GM12878 (cell line): ENCODE measurements around the gene CALML5. TPM values are rescaled to one million over a fixed set of nuclear protein-coding genes. Genes with fewer than 3 reads are reported as not detected.

Source experiments
- ATAC-seq: fragments of 200-7000 bp; cut with Tn5 transposase; 3 replicates; pipeline ENCODE4 v1.9.1; 2020; ENCODE audit warnings: mild to moderate bottlenecking, moderate library complexity
- BruUV-seq: library from RNA; stranded (reverse); fragments of 400-500 nt; replicated peaks from 2 replicates; lab custom pipeline; 2021; lab: Mats Ljungman, UMichigan
- CTCF ChIA-PET: fragments of 300-600 bp; sonication (Branson Sonifier 250); formaldehyde crosslinking; extraction: SDS; loops from one replicate; lab custom pipeline; 2021; ENCODE audit warnings: inconsistent platforms; lab: Yijun Ruan, JAX
- POLR2A ChIA-PET: fragments of 350-600 bp; formaldehyde crosslinking; extraction: SDS; loops from one replicate; lab custom pipeline; 2021; ENCODE audit warnings: inconsistent platforms; lab: Charles Lee
- RAD21 ChIA-PET: fragments of 300-600 bp; sonication (Branson Sonifier 250); formaldehyde crosslinking; loops from one replicate; lab custom pipeline; 2023; ENCODE audit warnings: antibody characterized with exemption; ENCODE audit not compliant: unreplicated experiment; lab: Charles Lee
- SMC1A ChIA-PET: fragments of 300-600 bp; sonication (Branson Sonifier 250); formaldehyde crosslinking; loops from one replicate; lab custom pipeline; 2023; ENCODE audit not compliant: unreplicated experiment, uncharacterized antibody; lab: Charles Lee
- DNase-seq: peaks from one replicate; pipeline ENCODE4 v3.0.0-alpha.2; 2011; ENCODE audit warnings: low read depth, low spot score
- FAIRE-seq: peaks from 3 replicates; lab custom pipeline; 2011; peaks lifted over from hg19 to GRCh38; lab: Jason Lieb, UNC
- H2AFZ ChIP-seq: 2 replicates; pipeline ENCODE4 v1.6.0; 2011; ENCODE audit warnings: low read depth, low read length, control low read depth; ENCODE audit not compliant: control insufficient read depth
- H3K27ac ChIP-seq: 2 replicates; pipeline ENCODE4 v1.5.1; 2011; ENCODE audit warnings: control low read depth; ENCODE audit not compliant: control insufficient read depth, insufficient read depth
- H3K27me3 ChIP-seq, 2 experiments: replicated peaks in 1 of 2; 2 replicates each; pipeline versions ENCODE4 v1.6.0 to v1.6.1; 2011; ENCODE audit warnings: low read length in 1 of 2; ENCODE audit not compliant: control insufficient read depth in 2 of 2, insufficient read depth in 2 of 2
- H3K36me3 ChIP-seq, 2 experiments: 2 replicates each; pipeline ENCODE4 v1.5.1; 2011; ENCODE audit warnings: low read length in 1 of 2; ENCODE audit not compliant: control insufficient read depth in 2 of 2, insufficient read depth in 2 of 2
- H3K4me1 ChIP-seq: 2 replicates; pipeline ENCODE4 v1.6.1; 2011; ENCODE audit warnings: mild to moderate bottlenecking, low read length, moderate library complexity, mixed read lengths; ENCODE audit not compliant: control insufficient read depth, insufficient read depth
- H3K4me2 ChIP-seq: 2 replicates; pipeline ENCODE4 v1.6.0; 2011; ENCODE audit warnings: control low read depth; ENCODE audit not compliant: control insufficient read depth, insufficient read depth
- H3K4me3 ChIP-seq: fragments of 200-600 bp; sonication (generic); 2 replicates; pipeline ENCODE4 v1.5.1; 2016
- H3K79me2 ChIP-seq: 2 replicates; pipeline ENCODE4 v1.6.0; 2011; ENCODE audit warnings: low read length; ENCODE audit not compliant: control insufficient read depth, insufficient read depth
- H3K9ac ChIP-seq: 2 replicates; pipeline ENCODE4 v1.8.0; 2011; ENCODE audit warnings: low read length, control low read depth, mixed read lengths; ENCODE audit not compliant: control insufficient read depth, insufficient read depth
- H3K9me3 ChIP-seq: replicated peaks from 3 replicates; pipeline ENCODE4 v1.5.1; 2011; ENCODE audit warnings: mild to moderate bottlenecking, low read length; ENCODE audit not compliant: control insufficient read depth, insufficient read depth
- H4K20me1 ChIP-seq: 2 replicates; pipeline ENCODE4 v1.6.0; 2011; ENCODE audit not compliant: control insufficient read depth, insufficient read depth
- BHLHE40 ChIP-seq, 2 experiments: fragments of 450-650 bp in 1 of 2; IDR thresholded peaks; 2 replicates each; pipeline ENCODE4 v1.6.1; 2011 to 2017; ENCODE audit warnings: low read depth in 2 of 2, borderline replicate concordance in 1 of 2, improper control_type of control experiment in 1 of 2, low read length in 1 of 2, mild to moderate bottlenecking in 1 of 2
- EGR1 ChIP-seq, 2 experiments: IDR thresholded peaks; 1 replicate in 1 of 2; 2 replicates in 1 of 2; pipeline ENCODE4 v1.6.1; 2011 to 2012; ENCODE audit warnings: low read depth in 2 of 2, low read length in 2 of 2, borderline replicate concordance in 1 of 2, mild to moderate bottlenecking in 1 of 2, moderate library complexity in 1 of 2
- HCFC1 ChIP-seq: fragments of 150-350 bp; IDR thresholded peaks from 2 replicates; pipeline ENCODE4 v1.6.1; 2014; ENCODE audit warnings: low read length
- TBL1XR1 ChIP-seq: IDR thresholded peaks from 2 replicates; pipeline ENCODE4 v1.6.1; 2012; ENCODE audit warnings: low read depth, low read length, improper control_type of control experiment
- WGBS: methylation state at CpG from one replicate; pipeline ENCODE4 v1.1.6; 2016; ENCODE audit warnings: low lambda C conversion rate; ENCODE audit not compliant: insufficient replicate concordance, insufficient coverage; ENCODE audit errors: missing lambda C conversion rate; 5-methylcytosine and 5-hydroxymethylcytosine counted together
- in situ Hi-C: fragments of 300-500 bp; cut with MboI; formaldehyde crosslinking; loops from 9 replicates; pipeline ENCODE4 v1.14.3; 2018; ENCODE audit warnings: mixed read lengths
- intact Hi-C: fragments of 100-400 bp; cut with micrococcal nuclease; formaldehyde crosslinking; loops from one replicate; pipeline ENCODE4 v1.14.2; 2022; ENCODE audit not compliant: unreplicated experiment
- polyA plus RNA-seq, 11 experiments: library from polyadenylated mRNA; depleted of rRNA in 4 of 11; unstranded in 6 of 11; stranded (reverse) in 5 of 11; fragments of >200 nt; fragmentation: Nextera tagmentation in 4 of 11; fragmentation: Illumina TruSeq in 1 of 11; extraction: Ambion mirVana in 4 of 11; extraction: Trizol in 1 of 11; gene quantifications; 1 replicate in 1 of 11; 2 replicates in 10 of 11; pipeline versions ENCODE4 v1.2.1 to v1.2.3, GENCODE V29; 2011 to 2016; ENCODE audit warnings: inconsistent platforms in 2 of 11, missing spikeins in 2 of 11, low read depth in 1 of 11
- total RNA-seq, 4 experiments: library from RNA; depleted of rRNA in 3 of 4; stranded (reverse); fragments of >200 nt in 3 of 4; fragmentation: Illumina TruSeq in 1 of 4; extraction: Trizol in 1 of 4; gene quantifications; 2 replicates each; pipeline versions ENCODE4 v1.2.1 to v1.2.3, GENCODE V29; 2013 to 2021
- TF ChIP-seq, protein P1 (sequence below): fragments of 150-350 bp; IDR thresholded peaks from 2 replicates; pipeline ENCODE4 v1.6.1; 2014; ENCODE audit warnings: mild to moderate bottlenecking, low read depth, low read length
- TF ChIP-seq, protein P2 (sequence below): fragments of 450-650 bp; IDR thresholded peaks from 2 replicates; pipeline ENCODE4 v1.6.1; 2018; ENCODE audit warnings: borderline replicate concordance, mild to moderate bottlenecking; ENCODE audit not compliant: partially characterized antibody
- TF ChIP-seq, protein P3 (sequence below): IDR thresholded peaks from 2 replicates; pipeline ENCODE4 v1.6.1; 2011; ENCODE audit warnings: borderline replicate concordance, low read depth, mild to moderate bottlenecking, moderate library complexity, low read length; ENCODE audit not compliant: insufficient read depth, poor library complexity, severe bottlenecking

CALML5 gene
- total and polyA plus RNA-seq, 10 of the 15 experiments (the other 5 are each of a cell fraction or from before 2014, with no cell fraction given) = not detected

- TF ChIP-seq, protein P1, sequence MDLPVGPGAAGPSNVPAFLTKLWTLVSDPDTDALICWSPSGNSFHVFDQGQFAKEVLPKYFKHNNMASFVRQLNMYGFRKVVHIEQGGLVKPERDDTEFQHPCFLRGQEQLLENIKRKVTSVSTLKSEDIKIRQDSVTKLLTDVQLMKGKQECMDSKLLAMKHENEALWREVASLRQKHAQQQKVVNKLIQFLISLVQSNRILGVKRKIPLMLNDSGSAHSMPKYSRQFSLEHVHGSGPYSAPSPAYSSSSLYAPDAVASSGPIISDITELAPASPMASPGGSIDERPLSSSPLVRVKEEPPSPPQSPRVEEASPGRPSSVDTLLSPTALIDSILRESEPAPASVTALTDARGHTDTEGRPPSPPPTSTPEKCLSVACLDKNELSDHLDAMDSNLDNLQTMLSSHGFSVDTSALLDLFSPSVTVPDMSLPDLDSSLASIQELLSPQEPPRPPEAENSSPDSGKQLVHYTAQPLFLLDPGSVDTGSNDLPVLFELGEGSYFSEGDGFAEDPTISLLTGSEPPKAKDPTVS = no peak
- TF ChIP-seq, protein P2, sequence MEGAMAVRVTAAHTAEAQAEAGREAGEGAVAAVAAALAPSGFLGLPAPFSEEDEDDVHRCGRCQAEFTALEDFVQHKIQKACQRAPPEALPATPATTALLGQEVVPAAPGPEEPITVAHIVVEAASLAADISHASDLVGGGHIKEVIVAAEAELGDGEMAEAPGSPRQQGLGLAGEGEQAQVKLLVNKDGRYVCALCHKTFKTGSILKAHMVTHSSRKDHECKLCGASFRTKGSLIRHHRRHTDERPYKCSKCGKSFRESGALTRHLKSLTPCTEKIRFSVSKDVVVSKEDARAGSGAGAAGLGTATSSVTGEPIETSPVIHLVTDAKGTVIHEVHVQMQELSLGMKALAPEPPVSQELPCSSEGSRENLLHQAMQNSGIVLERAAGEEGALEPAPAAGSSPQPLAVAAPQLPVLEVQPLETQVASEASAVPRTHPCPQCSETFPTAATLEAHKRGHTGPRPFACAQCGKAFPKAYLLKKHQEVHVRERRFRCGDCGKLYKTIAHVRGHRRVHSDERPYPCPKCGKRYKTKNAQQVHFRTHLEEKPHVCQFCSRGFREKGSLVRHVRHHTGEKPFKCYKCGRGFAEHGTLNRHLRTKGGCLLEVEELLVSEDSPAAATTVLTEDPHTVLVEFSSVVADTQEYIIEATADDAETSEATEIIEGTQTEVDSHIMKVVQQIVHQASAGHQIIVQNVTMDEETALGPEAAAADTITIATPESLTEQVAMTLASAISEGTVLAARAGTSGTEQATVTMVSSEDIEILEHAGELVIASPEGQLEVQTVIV = no peak
- TF ChIP-seq EGR1 (IDR thresholded peaks at IDR 0.05; ENCODE audit: borderline replicate concordance in 1 of 2, low read depth in 2 of 2, low read length in 2 of 2) (no peak), TBL1XR1 (no peak), HCFC1 (no peak), BHLHE40 (IDR thresholded peaks at IDR 0.05; ENCODE audit: borderline replicate concordance in 1 of 2, low read depth in 2 of 2, low read length in 1 of 2) (no peak)
- TF ChIP-seq, protein P3, sequence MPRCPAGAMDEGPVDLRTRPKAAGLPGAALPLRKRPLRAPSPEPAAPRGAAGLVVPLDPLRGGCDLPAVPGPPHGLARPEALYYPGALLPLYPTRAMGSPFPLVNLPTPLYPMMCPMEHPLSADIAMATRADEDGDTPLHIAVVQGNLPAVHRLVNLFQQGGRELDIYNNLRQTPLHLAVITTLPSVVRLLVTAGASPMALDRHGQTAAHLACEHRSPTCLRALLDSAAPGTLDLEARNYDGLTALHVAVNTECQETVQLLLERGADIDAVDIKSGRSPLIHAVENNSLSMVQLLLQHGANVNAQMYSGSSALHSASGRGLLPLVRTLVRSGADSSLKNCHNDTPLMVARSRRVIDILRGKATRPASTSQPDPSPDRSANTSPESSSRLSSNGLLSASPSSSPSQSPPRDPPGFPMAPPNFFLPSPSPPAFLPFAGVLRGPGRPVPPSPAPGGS = no peak
- CTCF ChIA-PET = no interaction called here
- FAIRE-seq = no peak
Measured at GRCh38 chr10:5494611-5495010, 4.8 kb downstream of the CALML5 start.

More at GRCh38 chr10:5494611-5495010, 4.8 kb downstream of the CALML5 start:
- in situ Hi-C loops = no loop called here
- H3K79me2 ChIP-seq = no peaks in the 10 kb centered on the region
- peaks cover 3% of the 10 kb centered on the region; the same call in 2 of the 3 replicates for H3K9me3 ChIP-seq
- H2AFZ ChIP-seq = no peak overlapping the region
- intact Hi-C loops = no loop called here
- H3K4me2 ChIP-seq = no peak overlapping the region
- ATAC-seq = no peak
- 32% methylated on average over 8 of the region's 8 CpGs for WGBS
- H3K36me3 ChIP-seq = no peaks in the 10 kb centered on the region
- no peak overlapping the region for H3K9ac ChIP-seq
- RAD21 ChIA-PET = no interaction called here
- no peaks in the 10 kb centered on the region for H4K20me1 ChIP-seq
- no peak overlapping the region for H3K27ac ChIP-seq
- POLR2A ChIA-PET = no interaction called here
- no peak overlapping the region for H3K4me3 ChIP-seq
- no peak for DNase-seq
- SMC1A ChIA-PET = interaction anchor here (1.2 kb wide), 1 partner anchor 51 kb away, joined by 4 read pairs; no protein-coding TSS in a partner anchor
- H3K4me1 ChIP-seq = no peaks in the 10 kb centered on the region
- H3K27me3 ChIP-seq = no peaks in the 10 kb centered on the region; a peak in 3 of 4 replicates
- BruUV-seq = no TSS peak
